Lung (tissue), 4 donors: ENCODE data around the gene CYP2E1. TPM values are rescaled to one million over a fixed set of nuclear protein-coding genes. Genes with fewer than 3 reads are reported as not detected.

ENCODE experiments used
- polyA plus RNA-seq, 2 donors: library from polyadenylated mRNA; stranded (reverse); fragments of 200-250 nt; gene quantifications; one replicate each; pipeline ENCODE4 v1.2.1, GENCODE V29; 2013
- total RNA-seq, 2 donors: library from RNA; depleted of rRNA in 1 of 2; stranded (reverse); fragments of >200 nt in 1 of 2; gene quantifications; one replicate each; pipeline ENCODE4 v1.2.1, GENCODE V29; 2014 to 2021
- donor health status: Bipolar disorder and iron deficiency.
- donor health status: healthy.
- donor health status: DM: yes; HTN: yes; CAD: no.

The CYP2E1 gene
- total and polyA plus RNA-seq, 4 donors = 0.26 to 1.9 (median 1.1) TPM

Other genes starting within 250 kb of the CYP2E1 start
- gene TUBGCP2, start 218.5 kb upstream of the CYP2E1 start, total RNA-seq = 10 to 100 TPM; 41.7 to 65.9 TPM
- gene TUBGCP2, start 218.5 kb upstream of the CYP2E1 start, polyA plus RNA-seq = 10 to 100 TPM; 39.2 to 66.2 TPM
- gene ZNF511, start 218.4 kb upstream of the CYP2E1 start, total RNA-seq = 10 to 100 TPM; 18.6 to 53.5 TPM
- gene ZNF511, start 218.4 kb upstream of the CYP2E1 start, polyA plus RNA-seq = 10 to 100 TPM; 33.8 to 79.9 TPM
- not detected for gene CALY, start 190.5 kb upstream of the CYP2E1 start, total RNA-seq
- gene CALY, start 190.5 kb upstream of the CYP2E1 start, polyA plus RNA-seq = not detected
- gene PRAP1, start 180.0 kb upstream of the CYP2E1 start, total RNA-seq = under 1 TPM in 1 of 2 donors, not detected in 1; 0.25 TPM
- gene PRAP1, start 180.0 kb upstream of the CYP2E1 start, polyA plus RNA-seq = not detected
- gene FUOM, start 169.3 kb upstream of the CYP2E1 start, total RNA-seq = 10 to 100 TPM in 1 of 2 donors, 1 to 10 TPM in 1; 8.4 to 32.5 TPM
- gene FUOM, start 169.3 kb upstream of the CYP2E1 start, polyA plus RNA-seq = 10 to 100 TPM; 35.8 to 41.4 TPM
- 10 to 100 TPM; 44.5 to 82.4 TPM for gene ECHS1, start 154.0 kb upstream of the CYP2E1 start, total RNA-seq
- gene ECHS1, start 154.0 kb upstream of the CYP2E1 start, polyA plus RNA-seq = 10 to 100 TPM; 71.1 to 83.9 TPM
- gene PAOX, start 148.1 kb upstream of the CYP2E1 start, total RNA-seq = 1 to 10 TPM; 6.9 to 7.0 TPM
- gene PAOX, start 148.1 kb upstream of the CYP2E1 start, polyA plus RNA-seq = 1 to 10 TPM; 4.4 to 6.3 TPM
- gene MTG1, start 133.2 kb upstream of the CYP2E1 start, total RNA-seq = 10 to 100 TPM; 36.4 to 51.8 TPM
- gene MTG1, start 133.2 kb upstream of the CYP2E1 start, polyA plus RNA-seq = 10 to 100 TPM; 44.4 to 44.7 TPM
- under 1 TPM; 0.15 to 0.34 TPM for gene SPRN, start 102.7 kb upstream of the CYP2E1 start, total RNA-seq
- gene SPRN, start 102.7 kb upstream of the CYP2E1 start, polyA plus RNA-seq = under 1 TPM; 0.11 to 0.16 TPM
- 1 to 10 TPM; 3.4 to 4.8 TPM for gene SCART1, start 73.4 kb upstream of the CYP2E1 start, total RNA-seq
- under 1 TPM; 0.33 to 0.69 TPM for gene SCART1, start 73.4 kb upstream of the CYP2E1 start, polyA plus RNA-seq
- under 1 TPM in 1 of 2 donors, not detected in 1; 0.86 TPM for gene SYCE1, start 38.2 kb downstream of the CYP2E1 start, total RNA-seq
- gene SYCE1, start 38.2 kb downstream of the CYP2E1 start, polyA plus RNA-seq = under 1 TPM; 0.08 to 0.87 TPM
- gene FRG2B, start 99.4 kb downstream of the CYP2E1 start, total RNA-seq = not detected
- not detected for gene FRG2B, start 99.4 kb downstream of the CYP2E1 start, polyA plus RNA-seq